Heart left ventricle (tissue), 13 donors: ENCODE results near the gene EBP.

Source experiments
- CTCF ChIP-seq, 12 donors: fragments of 200-600 bp; sonication (generic) in 4 of 12; IDR thresholded peaks; one replicate each; pipeline versions ENCODE4 v1.5.0 to v1.8.0; 2018 to 2022; ENCODE audit warnings: antibody characterized with exemption in 12 of 12, mild to moderate bottlenecking in 5 of 12
- POLR2A ChIP-seq, 2 donors: fragments of 450-650 bp; IDR thresholded peaks; one replicate each; pipeline ENCODE4 v1.6.1; 2017; ENCODE audit warnings: antibody characterized with exemption in 2 of 2, mild to moderate bottlenecking in 2 of 2, moderate library complexity in 2 of 2
- donor health status: ischemic (EF 13 %, LVEDD 7.1; RV severe dilation, severe dysfunction).
- donor health status: DM: no; HTN: yes; CAD: no.
- donor health status: DM: no; HTN: no; CAD: no.
- donor health status: ischemic (EF 25% LVEDD 6.9; RV normal size, moderate dysfunction).
- donor health status: ischemic (EF 25% LVEDD 5.7; RV mildly dilated, moderate dysfunction).
- donor health status: ischemic (EF 35%, LVEDD 5.7; RV mildly dilated, moderate dysfunction).
- donor health status: nonischemic (EF 11% LVEDD 7.7; RV severe dilation, severe dysfunction).
- donor health status: DM: yes; HTN: yes; CAD: no.
- donor health status: PGD.
- donor health status: ischemic (EF 29% LVEDD 5.4; RV normal size, mild dysfunction).
- donor health status: nonischemic (EF 23%, LVEDD 6.1; RV moderate dilation, normal function).

- TF ChIP-seq CTCF (IDR thresholded peaks at IDR 0.05) = no peak
- TF ChIP-seq POLR2A (IDR thresholded peaks at IDR 0.05) = no peak
These were observed 644 bp upstream of the EBP start for GRCh38 chrX:48520976-48521352.
